ENCODE data around the gene LIMCH1.

Gene LIMCH1

GRCh38 chr4:41546638-41547037 is 8.7 kb downstream of the LIMCH1 start:
- 77% methylated on average over 2 of the region's 2 CpGs for WGBS
- Histone ChIP-seq H3K27ac (ENCODE audit: low read depth, low read length) (no peak overlapping the region), H3K27me3 (ENCODE audit: insufficient read depth, low read length) (no peaks in the 10 kb centered on the region), H3K4me3 (ENCODE audit: low read length) (no peak overlapping the region), H3K9me3 (ENCODE audit: insufficient read depth, low read depth, low read length) (no peaks in the 10 kb centered on the region), H3K9ac (ENCODE audit: low read depth, low read length) (no peak overlapping the region), H3K4me1 (ENCODE audit: insufficient read depth, low read length) (peaks cover 9% of the 10 kb centered on the region), H3K36me3 (ENCODE audit: insufficient read depth, low read length) (no peaks in the 10 kb centered on the region)

GRCh38 chr4:41548305-41548880 is 10.4 kb downstream of the LIMCH1 start:
- Histone ChIP-seq H3K9me3 (ENCODE audit: insufficient read depth, low read depth, low read length) (no peaks in the 10 kb centered on the region), H3K27me3 (ENCODE audit: insufficient read depth, low read length) (no peaks in the 10 kb centered on the region), H3K36me3 (ENCODE audit: insufficient read depth, low read length) (no peaks in the 10 kb centered on the region), H3K4me1 (ENCODE audit: insufficient read depth, low read length) (no peaks in the 10 kb centered on the region), H3K27ac (ENCODE audit: low read depth, low read length) (no peak overlapping the region), H3K9ac (ENCODE audit: low read depth, low read length) (no peak overlapping the region), H3K4me3 (ENCODE audit: low read length) (no peak overlapping the region)
- 92% methylated on average over 3 of the region's 3 CpGs for WGBS

- no peaks in the 10 kb centered on the region for H3K9me3 ChIP-seq (ENCODE audit: insufficient read depth, low read depth, low read length)
- no peaks in the 10 kb centered on the region for H3K36me3 ChIP-seq (ENCODE audit: insufficient read depth, low read length)
- no peaks in the 10 kb centered on the region for H3K27me3 ChIP-seq (ENCODE audit: insufficient read depth, low read length)
- no peaks in the 10 kb centered on the region for H3K4me1 ChIP-seq (ENCODE audit: insufficient read depth, low read length)
- H3K27ac ChIP-seq (ENCODE audit: low read depth, low read length), result no peak overlapping the region
- H3K4me3 ChIP-seq (ENCODE audit: low read length), result no peak overlapping the region
- 96% methylated on average over 3 of the region's 3 CpGs for WGBS
- no peak overlapping the region for H3K9ac ChIP-seq (ENCODE audit: low read depth, low read length)
Measured at GRCh38 chr4:41549478-41549877, 11.5 kb downstream of the LIMCH1 start.

- H3K36me3 ChIP-seq (ENCODE audit: insufficient read depth, low read length), result no peaks in the 10 kb centered on the region
- H3K27me3 ChIP-seq (ENCODE audit: insufficient read depth, low read length), result no peaks in the 10 kb centered on the region
- no peak overlapping the region for H3K9ac ChIP-seq (ENCODE audit: low read depth, low read length)
- no peak overlapping the region for H3K4me3 ChIP-seq (ENCODE audit: low read length)
- no peaks in the 10 kb centered on the region for H3K4me1 ChIP-seq (ENCODE audit: insufficient read depth, low read length)
- no peak overlapping the region for H3K27ac ChIP-seq (ENCODE audit: low read depth, low read length)
- H3K9me3 ChIP-seq (ENCODE audit: insufficient read depth, low read depth, low read length), result no peaks in the 10 kb centered on the region
Measured at GRCh38 chr4:41550308-41550707, 12.4 kb downstream of the LIMCH1 start.

- WGBS, result 98% methylated on average over 2 of the region's 2 CpGs
- Histone ChIP-seq H3K36me3 (ENCODE audit: insufficient read depth, low read length) (no peaks in the 10 kb centered on the region), H3K27me3 (ENCODE audit: insufficient read depth, low read length) (no peaks in the 10 kb centered on the region), H3K27ac (ENCODE audit: low read depth, low read length) (no peak overlapping the region), H3K9me3 (ENCODE audit: insufficient read depth, low read depth, low read length) (no peaks in the 10 kb centered on the region), H3K9ac (ENCODE audit: low read depth, low read length) (no peak overlapping the region), H3K4me1 (ENCODE audit: insufficient read depth, low read length) (no peaks in the 10 kb centered on the region), H3K4me3 (ENCODE audit: low read length) (no peak overlapping the region)
Measured at GRCh38 chr4:41551536-41551935, 13.6 kb downstream of the LIMCH1 start.

- no peaks in the 10 kb centered on the region for H3K4me1 ChIP-seq (ENCODE audit: insufficient read depth, low read length)
- 93% methylated on average over 4 of the region's 4 CpGs for WGBS
- H3K9me3 ChIP-seq (ENCODE audit: insufficient read depth, low read depth, low read length), result no peaks in the 10 kb centered on the region
- H3K27ac ChIP-seq (ENCODE audit: low read depth, low read length), result no peak overlapping the region
- H3K9ac ChIP-seq (ENCODE audit: low read depth, low read length), result no peak overlapping the region
- H3K4me3 ChIP-seq (ENCODE audit: low read length), result no peak overlapping the region
- no peaks in the 10 kb centered on the region for H3K27me3 ChIP-seq (ENCODE audit: insufficient read depth, low read length)
- H3K36me3 ChIP-seq (ENCODE audit: insufficient read depth, low read length), result no peaks in the 10 kb centered on the region
Measured at GRCh38 chr4:41554905-41555304, 16.9 kb downstream of the LIMCH1 start.

GRCh38 chr4:41556526-41556925 is 18.6 kb downstream of the LIMCH1 start:
- Histone ChIP-seq H3K27ac (ENCODE audit: low read depth, low read length) (no peak overlapping the region), H3K36me3 (ENCODE audit: insufficient read depth, low read length) (no peaks in the 10 kb centered on the region), H3K9ac (ENCODE audit: low read depth, low read length) (no peak overlapping the region), H3K4me1 (ENCODE audit: insufficient read depth, low read length) (peaks cover 3% of the 10 kb centered on the region; the same call in 1 of the 2 replicates), H3K9me3 (ENCODE audit: insufficient read depth, low read depth, low read length) (no peaks in the 10 kb centered on the region), H3K27me3 (ENCODE audit: insufficient read depth, low read length) (no peaks in the 10 kb centered on the region), H3K4me3 (ENCODE audit: low read length) (no peak overlapping the region)
- WGBS, result 93% methylated on average over 1 of the region's 1 CpG

- H3K9me3 ChIP-seq (ENCODE audit: insufficient read depth, low read depth, low read length), result no peaks in the 10 kb centered on the region
- H3K27me3 ChIP-seq (ENCODE audit: insufficient read depth, low read length), result no peaks in the 10 kb centered on the region
- H3K27ac ChIP-seq (ENCODE audit: low read depth, low read length), result no peak overlapping the region
- H3K4me3 ChIP-seq (ENCODE audit: low read length), result no peak overlapping the region
- peaks cover 3% of the 10 kb centered on the region; the same call in 1 of the 2 replicates for H3K4me1 ChIP-seq (ENCODE audit: insufficient read depth, low read length)
- no peak overlapping the region for H3K9ac ChIP-seq (ENCODE audit: low read depth, low read length)
- 89% methylated on average over 2 of the region's 2 CpGs for WGBS
- H3K36me3 ChIP-seq (ENCODE audit: insufficient read depth, low read length), result no peaks in the 10 kb centered on the region
Measured at GRCh38 chr4:41559940-41560516, 22.1 kb downstream of the LIMCH1 start.

- Histone ChIP-seq H3K36me3 (ENCODE audit: insufficient read depth, low read length) (no peaks in the 10 kb centered on the region), H3K9me3 (ENCODE audit: insufficient read depth, low read depth, low read length) (no peaks in the 10 kb centered on the region), H3K4me3 (ENCODE audit: low read length) (no peak overlapping the region), H3K27ac (ENCODE audit: low read depth, low read length) (no peak overlapping the region), H3K27me3 (ENCODE audit: insufficient read depth, low read length) (no peaks in the 10 kb centered on the region), H3K4me1 (ENCODE audit: insufficient read depth, low read length) (peaks cover 3% of the 10 kb centered on the region; the same call in 1 of the 2 replicates), H3K9ac (ENCODE audit: low read depth, low read length) (no peak overlapping the region)
- WGBS, result 90% methylated on average over 3 of the region's 3 CpGs
Measured at GRCh38 chr4:41561244-41561643, 23.3 kb downstream of the LIMCH1 start.

GRCh38 chr4:41567186-41567585 is 29.2 kb downstream of the LIMCH1 start:
- no peaks in the 10 kb centered on the region for H3K4me1 ChIP-seq (ENCODE audit: insufficient read depth, low read length)
- H3K9me3 ChIP-seq (ENCODE audit: insufficient read depth, low read depth, low read length), result no peaks in the 10 kb centered on the region
- no peaks in the 10 kb centered on the region for H3K27me3 ChIP-seq (ENCODE audit: insufficient read depth, low read length)
- H3K36me3 ChIP-seq (ENCODE audit: insufficient read depth, low read length), result no peaks in the 10 kb centered on the region
- 94% methylated on average over 1 of the region's 2 CpGs for WGBS
- H3K9ac ChIP-seq (ENCODE audit: low read depth, low read length), result no peak overlapping the region
- no peak overlapping the region for H3K27ac ChIP-seq (ENCODE audit: low read depth, low read length)
- no peak overlapping the region for H3K4me3 ChIP-seq (ENCODE audit: low read length)

GRCh38 chr4:41568363-41568762 is 30.4 kb downstream of the LIMCH1 start:
- Histone ChIP-seq H3K4me3 (ENCODE audit: low read length) (no peak overlapping the region), H3K9ac (ENCODE audit: low read depth, low read length) (no peak overlapping the region), H3K9me3 (ENCODE audit: insufficient read depth, low read depth, low read length) (no peaks in the 10 kb centered on the region), H3K27me3 (ENCODE audit: insufficient read depth, low read length) (no peaks in the 10 kb centered on the region), H3K4me1 (ENCODE audit: insufficient read depth, low read length) (no peaks in the 10 kb centered on the region), H3K27ac (ENCODE audit: low read depth, low read length) (no peak overlapping the region), H3K36me3 (ENCODE audit: insufficient read depth, low read length) (no peaks in the 10 kb centered on the region)
- WGBS, result 96% methylated on average over 5 of the region's 5 CpGs

GRCh38 chr4:41569961-41570360 is 32.0 kb downstream of the LIMCH1 start:
- no peaks in the 10 kb centered on the region for H3K27me3 ChIP-seq (ENCODE audit: insufficient read depth, low read length)
- no peaks in the 10 kb centered on the region for H3K36me3 ChIP-seq (ENCODE audit: insufficient read depth, low read length)
- no peak overlapping the region for H3K4me3 ChIP-seq (ENCODE audit: low read length)
- no peak overlapping the region for H3K9ac ChIP-seq (ENCODE audit: low read depth, low read length)
- WGBS, result 93% methylated on average over 4 of the region's 4 CpGs
- no peak overlapping the region for H3K27ac ChIP-seq (ENCODE audit: low read depth, low read length)
- no peaks in the 10 kb centered on the region for H3K4me1 ChIP-seq (ENCODE audit: insufficient read depth, low read length)
- H3K9me3 ChIP-seq (ENCODE audit: insufficient read depth, low read depth, low read length), result no peaks in the 10 kb centered on the region

All from HUES64 (cell line).